CD4-positive, alpha-beta T cell treated with Interleukin-6 at 100 ng/mL for 8 hours (primary cell): ENCODE data around the gene ANKHD1.

ENCODE experiments used
- DNase-seq: peaks from one replicate; pipeline ENCODE4 v3.0.0-alpha.2; 2020; ENCODE audit warnings: mixed read lengths, low spot score

Gene ANKHD1

GRCh38 chr5:140401362-140402257 is at the start of gene ANKHD1:
ANKHD1 (plus strand) TSS chr5:140401833; CDS start chr5:140401968, 135 bp downstream.
- DNase-seq, result peak; percentile 99

- no peak for DNase-seq
Observed at GRCh38 chr5:140355546-140355945, 46.1 kb upstream of the ANKHD1 start.

- no peak for DNase-seq
Observed at GRCh38 chr5:140356853-140357725, 44.5 kb upstream of the ANKHD1 start.

- peak; percentile 75 for DNase-seq
Observed at GRCh38 chr5:140357726-140358093, 43.9 kb upstream of the ANKHD1 start.

- DNase-seq, result no peak
Observed at GRCh38 chr5:140358738-140359310, 42.8 kb upstream of the ANKHD1 start.

GRCh38 chr5:140360101-140360500 is 41.5 kb upstream of the ANKHD1 start, which contains the start of gene SLC4A9:
SLC4A9 (plus strand) TSS chr5:140360194; CDS start chr5:140360237, 43 bp downstream.
- DNase-seq, result no peak

- no peak for DNase-seq
Observed at GRCh38 chr5:140360681-140361479, 40.8 kb upstream of the ANKHD1 start.

- DNase-seq, result no peak
Observed at GRCh38 chr5:140361901-140362300, 39.7 kb upstream of the ANKHD1 start.

GRCh38 chr5:140362311-140362710 is 39.3 kb upstream of the ANKHD1 start:
- DNase-seq, result no peak

- peak; percentile 76 for DNase-seq
Observed at GRCh38 chr5:140362875-140363630, 38.6 kb upstream of the ANKHD1 start.

- no peak for DNase-seq
Observed at GRCh38 chr5:140363631-140364471, 37.8 kb upstream of the ANKHD1 start.

- DNase-seq, result no peak
Observed at GRCh38 chr5:140364472-140364765, 37.2 kb upstream of the ANKHD1 start.

- no peak for DNase-seq
Observed at GRCh38 chr5:140365282-140365681, 36.4 kb upstream of the ANKHD1 start.

- no peak for DNase-seq
Observed at GRCh38 chr5:140365941-140366340, 35.7 kb upstream of the ANKHD1 start.

- no peak for DNase-seq
Observed at GRCh38 chr5:140366589-140367255, 34.9 kb upstream of the ANKHD1 start.

GRCh38 chr5:140367256-140368013 is 34.2 kb upstream of the ANKHD1 start:
- no peak for DNase-seq

- DNase-seq, result no peak
Observed at GRCh38 chr5:140371356-140372151, 30.1 kb upstream of the ANKHD1 start.

- peak; percentile 35 for DNase-seq
Observed at GRCh38 chr5:140372971-140373487, 28.6 kb upstream of the ANKHD1 start.
